GM23338 (cell line): ENCODE data around the gene CHST11. TPM values are rescaled to one million over a fixed set of nuclear protein-coding genes. Genes with fewer than 3 reads are reported as not detected.

Experiments
- ATAC-seq: fragments of 200-7000 bp; cut with Tn5 transposase; 3 replicates; pipeline ENCODE4 v1.9.1; 2020
- DNase-seq: peaks from one replicate; pipeline ENCODE4 v3.0.0-alpha.2; 2015; ENCODE audit warnings: low spot score
- H2AFZ ChIP-seq: fragments of 200-600 bp; sonication (generic); 2 replicates; pipeline ENCODE4 v1.8.0; 2016; ENCODE audit warnings: antibody characterized with exemption, mild to moderate bottlenecking, moderate library complexity
- H3F3A ChIP-seq: fragments of 200-600 bp; sonication (generic); replicated peaks from 2 replicates; pipeline ENCODE4 v1.8.0; 2017; ENCODE audit warnings: antibody characterized with exemption, mixed run types, low read depth
- H3K27ac ChIP-seq: fragments of 200-600 bp; sonication (generic); 2 replicates; pipeline ENCODE4 v1.6.1; 2016; ENCODE audit warnings: low read depth
- H3K27me3 ChIP-seq: fragments of 200-600 bp; sonication (generic); 2 replicates; pipeline ENCODE4 v1.8.0; 2016; ENCODE audit warnings: mild to moderate bottlenecking, mixed run types, moderate library complexity; ENCODE audit not compliant: insufficient read depth
- H3K36me3 ChIP-seq: fragments of 200-600 bp; sonication (generic); 2 replicates; pipeline ENCODE4 v1.8.0; 2016; ENCODE audit warnings: mild to moderate bottlenecking; ENCODE audit not compliant: insufficient read depth
- H3K4me1 ChIP-seq: fragments of 200-600 bp; sonication (generic); 2 replicates; pipeline ENCODE4 v1.8.0; 2016; ENCODE audit warnings: mild to moderate bottlenecking, moderate library complexity; ENCODE audit not compliant: insufficient read depth
- H3K4me2 ChIP-seq: fragments of 200-600 bp; sonication (generic); 2 replicates; pipeline ENCODE4 v1.7.1; 2017; ENCODE audit warnings: mixed run types
- H3K4me3 ChIP-seq: fragments of 200-600 bp; sonication (generic); 2 replicates; pipeline ENCODE4 v1.6.1; 2016; ENCODE audit warnings: mixed run types
- H3K79me2 ChIP-seq: fragments of 200-600 bp; sonication (generic); replicated peaks from 2 replicates; pipeline ENCODE4 v1.8.0; 2017; ENCODE audit warnings: mild to moderate bottlenecking; ENCODE audit not compliant: insufficient read depth
- H3K9me2 ChIP-seq: fragments of 200-600 bp; sonication (generic); 2 replicates; pipeline ENCODE4 v1.8.0; 2017; ENCODE audit not compliant: insufficient read depth
- H4K20me1 ChIP-seq: fragments of 200-600 bp; sonication (generic); replicated peaks from 2 replicates; pipeline ENCODE4 v1.8.0; 2017; ENCODE audit warnings: mild to moderate bottlenecking; ENCODE audit not compliant: insufficient read depth
- H3K27ac Mint-ChIP-seq: 2 replicates; pipeline ENCODE4 v1.8.0; 2020; ENCODE audit warnings: inconsistent platforms, mild to moderate bottlenecking, moderate library complexity, mixed read lengths
- H3K27me3 Mint-ChIP-seq: 3 replicates; pipeline ENCODE4 v1.8.0; 2022; ENCODE audit warnings: low read depth, mild to moderate bottlenecking, moderate library complexity, mixed read lengths, inconsistent platforms; ENCODE audit not compliant: insufficient read depth, poor library complexity
- H3K36me3 Mint-ChIP-seq: 3 replicates; pipeline ENCODE4 v1.8.0; 2021; ENCODE audit warnings: low read depth, mild to moderate bottlenecking, inconsistent platforms, moderate library complexity, mixed read lengths
- H3K4me1 Mint-ChIP-seq: 3 replicates; pipeline ENCODE4 v1.8.0; 2020; ENCODE audit warnings: mild to moderate bottlenecking, inconsistent platforms, mixed read lengths
- H3K4me3 Mint-ChIP-seq: 3 replicates; pipeline ENCODE4 v1.8.0; 2021; ENCODE audit warnings: moderate library complexity, mild to moderate bottlenecking, inconsistent platforms, mixed read lengths
- H3K9me3 Mint-ChIP-seq: 3 replicates; pipeline ENCODE4 v1.8.0; 2020; ENCODE audit warnings: moderate library complexity, mild to moderate bottlenecking, inconsistent platforms, mixed read lengths
- CREB1 ChIP-seq: fragments of 250-450 bp; sonication (Bioruptor Pico); IDR thresholded peaks from 2 replicates; pipeline ENCODE4 v1.5.0; 2020; ENCODE audit warnings: low read depth, mild to moderate bottlenecking, moderate library complexity
- CTCF ChIP-seq, 2 experiments: fragments of 200-600 bp in 1 of 2; sonication (generic) in 1 of 2; conservative IDR thresholded peaks; 2 replicates each; pipeline versions ENCODE4 v1.5.1 to v1.6.1; 2016 to 2017; ENCODE audit warnings: antibody characterized with exemption in 2 of 2, low read depth in 2 of 2, mild to moderate bottlenecking in 2 of 2, moderate library complexity in 1 of 2
- EZH2 ChIP-seq: fragments of 200-600 bp; sonication (generic); IDR thresholded peaks from one replicate; pipeline ENCODE4 v1.8.0; 2017; ENCODE audit warnings: antibody characterized with exemption, mild to moderate bottlenecking, low read depth; ENCODE audit not compliant: unreplicated experiment
- JUNB ChIP-seq: IDR thresholded peaks from one replicate; pipeline ENCODE4 v1.6.1; 2016; ENCODE audit warnings: antibody characterized with exemption; ENCODE audit not compliant: unreplicated experiment
- NANOG ChIP-seq: IDR thresholded peaks from 2 replicates; pipeline ENCODE4 v1.6.1; 2016; ENCODE audit warnings: antibody characterized with exemption, borderline replicate concordance
- POLR2AphosphoS5 ChIP-seq: IDR thresholded peaks from 2 replicates; pipeline ENCODE4 v1.6.1; 2016; ENCODE audit warnings: antibody characterized with exemption, low read depth
- REST ChIP-seq: IDR thresholded peaks from one replicate; pipeline ENCODE4 v1.6.1; 2018; ENCODE audit warnings: antibody characterized with exemption; ENCODE audit not compliant: unreplicated experiment
- STAT1 ChIP-seq: IDR thresholded peaks from one replicate; pipeline ENCODE4 v1.6.1; 2016; ENCODE audit warnings: antibody characterized with exemption; ENCODE audit not compliant: unreplicated experiment
- ZNF114 ChIP-seq: fragments of 250-450 bp; sonication (Bioruptor Pico); IDR thresholded peaks from 2 replicates; pipeline ENCODE4 v1.5.0; 2020; ENCODE audit warnings: mild to moderate bottlenecking, moderate library complexity
- ZNF331 ChIP-seq: fragments of 250-450 bp; sonication (Bioruptor Pico); IDR thresholded peaks from 2 replicates; pipeline ENCODE4 v1.5.0; 2020; ENCODE audit warnings: low read depth, mild to moderate bottlenecking, moderate library complexity
- polyA plus RNA-seq: library from polyadenylated mRNA; unstranded; fragments of >200 nt; fragmentation: Nextera tagmentation; extraction: Ambion mirVana; gene quantifications from 2 replicates; pipeline ENCODE4 v1.2.1, GENCODE V29; 2016
- total RNA-seq: library from RNA; depleted of rRNA; stranded (reverse); fragments of >200 nt; shearing (Covaris generic); gene quantifications from 2 replicates; pipeline ENCODE4 v1.2.3, GENCODE V29; 2014
- TF ChIP-seq, protein P1 (sequence below): fragments of 250-450 bp; sonication (Bioruptor Pico); IDR thresholded peaks from 2 replicates; pipeline ENCODE4 v1.5.0; 2020; ENCODE audit warnings: mild to moderate bottlenecking, moderate library complexity
- TF ChIP-seq, protein P2 (sequence below): IDR thresholded peaks from 2 replicates; pipeline ENCODE4 v1.6.1; 2016; ENCODE audit warnings: antibody characterized with exemption

Gene CHST11
- total and polyA plus RNA-seq, 2 experiments from 2014 or later = 7.7 to 25.7 TPM

DNA sequence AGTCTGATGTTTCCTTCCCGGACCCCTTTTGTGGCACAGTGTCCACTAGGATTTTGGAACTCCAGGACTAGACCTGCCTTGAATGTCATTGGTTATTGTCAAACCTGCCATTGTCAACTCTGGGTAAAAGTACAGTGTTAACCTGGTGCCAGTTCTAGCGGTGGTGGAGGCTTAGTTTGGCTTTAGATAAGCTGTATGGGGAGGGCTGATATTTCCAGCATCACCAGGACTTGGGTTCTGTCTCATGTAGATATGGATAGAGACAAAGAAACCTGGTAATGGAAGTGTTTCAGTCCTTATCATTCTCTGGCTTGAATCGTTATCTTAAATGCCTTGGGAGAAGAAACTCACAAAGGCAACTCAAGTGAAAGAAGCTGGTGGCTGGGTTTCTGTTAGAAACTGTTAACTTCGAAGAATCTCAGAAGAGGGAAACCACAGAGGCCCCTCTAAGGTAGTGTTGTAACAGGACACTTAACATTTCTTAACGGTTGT lies 10.6 kb downstream of the CHST11 start (continued):
- TF ChIP-seq STAT1 = no peak
- TF ChIP-seq EZH2 = no peak
- TF ChIP-seq NANOG = no peak
- no peak for TF ChIP-seq ZNF331 (CRISPR knock-in tag)
- no peak for TF ChIP-seq JUNB
- no peak for TF ChIP-seq ZNF114 (CRISPR knock-in tag)
- no peak for TF ChIP-seq CREB1 (CRISPR knock-in tag)
- no peak for TF ChIP-seq POLR2AphosphoS5

DNA sequence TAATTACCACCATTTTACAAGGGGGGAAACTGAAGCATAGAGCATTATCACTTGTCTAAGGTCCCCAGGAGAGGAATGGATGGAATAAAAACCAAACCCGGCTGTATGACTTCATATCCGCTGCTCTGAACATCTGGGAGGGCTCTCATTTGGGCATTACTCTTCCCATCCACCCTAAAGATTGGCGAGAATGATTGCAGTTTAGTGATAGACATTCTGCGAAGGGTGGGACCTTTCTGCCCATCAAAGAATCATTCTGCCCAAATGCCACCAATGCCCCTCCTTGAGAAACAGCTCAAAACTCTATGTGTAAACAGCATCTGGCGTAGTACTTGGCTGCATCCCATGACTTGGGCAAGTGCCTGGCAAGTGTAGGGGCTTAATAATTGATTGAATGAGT lies 11.6 kb downstream of the CHST11 start:
- Histone ChIP-seq H3K27me3 (no peaks in the 10 kb centered on the region), H3K4me3 (no peak overlapping the region), H3K9me2 (peaks cover 3% of the 10 kb centered on the region; the same call in 1 of the 2 replicates), H3F3A (no peaks in the 10 kb centered on the region), H3K27ac (no peak overlapping the region), H3K4me1 (peaks cover 15% of the 10 kb centered on the region), H4K20me1 (peaks cover 27% of the 10 kb centered on the region), H3K36me3 (no peaks in the 10 kb centered on the region), H3K4me2 (no peak overlapping the region), H2AFZ (no peak overlapping the region), H3K79me2 (peaks cover 35% of the 10 kb centered on the region)
- no peaks in the 10 kb centered on the region for H3K9me3 Mint-ChIP-seq
- H3K27ac Mint-ChIP-seq = no peak overlapping the region
- H3K27me3 Mint-ChIP-seq = peaks cover 8% of the 10 kb centered on the region
- ATAC-seq (no peak), DNase-seq (no peak)
- H3K4me1 Mint-ChIP-seq = peaks cover 23% of the 10 kb centered on the region
- H3K36me3 Mint-ChIP-seq = no peaks in the 10 kb centered on the region
- no peak overlapping the region for H3K4me3 Mint-ChIP-seq
- no peak for TF ChIP-seq ZNF114 (CRISPR knock-in tag)
- no peak for TF ChIP-seq EZH2
- TF ChIP-seq NANOG = no peak
- TF ChIP-seq STAT1 = no peak
- TF ChIP-seq, protein P1, sequence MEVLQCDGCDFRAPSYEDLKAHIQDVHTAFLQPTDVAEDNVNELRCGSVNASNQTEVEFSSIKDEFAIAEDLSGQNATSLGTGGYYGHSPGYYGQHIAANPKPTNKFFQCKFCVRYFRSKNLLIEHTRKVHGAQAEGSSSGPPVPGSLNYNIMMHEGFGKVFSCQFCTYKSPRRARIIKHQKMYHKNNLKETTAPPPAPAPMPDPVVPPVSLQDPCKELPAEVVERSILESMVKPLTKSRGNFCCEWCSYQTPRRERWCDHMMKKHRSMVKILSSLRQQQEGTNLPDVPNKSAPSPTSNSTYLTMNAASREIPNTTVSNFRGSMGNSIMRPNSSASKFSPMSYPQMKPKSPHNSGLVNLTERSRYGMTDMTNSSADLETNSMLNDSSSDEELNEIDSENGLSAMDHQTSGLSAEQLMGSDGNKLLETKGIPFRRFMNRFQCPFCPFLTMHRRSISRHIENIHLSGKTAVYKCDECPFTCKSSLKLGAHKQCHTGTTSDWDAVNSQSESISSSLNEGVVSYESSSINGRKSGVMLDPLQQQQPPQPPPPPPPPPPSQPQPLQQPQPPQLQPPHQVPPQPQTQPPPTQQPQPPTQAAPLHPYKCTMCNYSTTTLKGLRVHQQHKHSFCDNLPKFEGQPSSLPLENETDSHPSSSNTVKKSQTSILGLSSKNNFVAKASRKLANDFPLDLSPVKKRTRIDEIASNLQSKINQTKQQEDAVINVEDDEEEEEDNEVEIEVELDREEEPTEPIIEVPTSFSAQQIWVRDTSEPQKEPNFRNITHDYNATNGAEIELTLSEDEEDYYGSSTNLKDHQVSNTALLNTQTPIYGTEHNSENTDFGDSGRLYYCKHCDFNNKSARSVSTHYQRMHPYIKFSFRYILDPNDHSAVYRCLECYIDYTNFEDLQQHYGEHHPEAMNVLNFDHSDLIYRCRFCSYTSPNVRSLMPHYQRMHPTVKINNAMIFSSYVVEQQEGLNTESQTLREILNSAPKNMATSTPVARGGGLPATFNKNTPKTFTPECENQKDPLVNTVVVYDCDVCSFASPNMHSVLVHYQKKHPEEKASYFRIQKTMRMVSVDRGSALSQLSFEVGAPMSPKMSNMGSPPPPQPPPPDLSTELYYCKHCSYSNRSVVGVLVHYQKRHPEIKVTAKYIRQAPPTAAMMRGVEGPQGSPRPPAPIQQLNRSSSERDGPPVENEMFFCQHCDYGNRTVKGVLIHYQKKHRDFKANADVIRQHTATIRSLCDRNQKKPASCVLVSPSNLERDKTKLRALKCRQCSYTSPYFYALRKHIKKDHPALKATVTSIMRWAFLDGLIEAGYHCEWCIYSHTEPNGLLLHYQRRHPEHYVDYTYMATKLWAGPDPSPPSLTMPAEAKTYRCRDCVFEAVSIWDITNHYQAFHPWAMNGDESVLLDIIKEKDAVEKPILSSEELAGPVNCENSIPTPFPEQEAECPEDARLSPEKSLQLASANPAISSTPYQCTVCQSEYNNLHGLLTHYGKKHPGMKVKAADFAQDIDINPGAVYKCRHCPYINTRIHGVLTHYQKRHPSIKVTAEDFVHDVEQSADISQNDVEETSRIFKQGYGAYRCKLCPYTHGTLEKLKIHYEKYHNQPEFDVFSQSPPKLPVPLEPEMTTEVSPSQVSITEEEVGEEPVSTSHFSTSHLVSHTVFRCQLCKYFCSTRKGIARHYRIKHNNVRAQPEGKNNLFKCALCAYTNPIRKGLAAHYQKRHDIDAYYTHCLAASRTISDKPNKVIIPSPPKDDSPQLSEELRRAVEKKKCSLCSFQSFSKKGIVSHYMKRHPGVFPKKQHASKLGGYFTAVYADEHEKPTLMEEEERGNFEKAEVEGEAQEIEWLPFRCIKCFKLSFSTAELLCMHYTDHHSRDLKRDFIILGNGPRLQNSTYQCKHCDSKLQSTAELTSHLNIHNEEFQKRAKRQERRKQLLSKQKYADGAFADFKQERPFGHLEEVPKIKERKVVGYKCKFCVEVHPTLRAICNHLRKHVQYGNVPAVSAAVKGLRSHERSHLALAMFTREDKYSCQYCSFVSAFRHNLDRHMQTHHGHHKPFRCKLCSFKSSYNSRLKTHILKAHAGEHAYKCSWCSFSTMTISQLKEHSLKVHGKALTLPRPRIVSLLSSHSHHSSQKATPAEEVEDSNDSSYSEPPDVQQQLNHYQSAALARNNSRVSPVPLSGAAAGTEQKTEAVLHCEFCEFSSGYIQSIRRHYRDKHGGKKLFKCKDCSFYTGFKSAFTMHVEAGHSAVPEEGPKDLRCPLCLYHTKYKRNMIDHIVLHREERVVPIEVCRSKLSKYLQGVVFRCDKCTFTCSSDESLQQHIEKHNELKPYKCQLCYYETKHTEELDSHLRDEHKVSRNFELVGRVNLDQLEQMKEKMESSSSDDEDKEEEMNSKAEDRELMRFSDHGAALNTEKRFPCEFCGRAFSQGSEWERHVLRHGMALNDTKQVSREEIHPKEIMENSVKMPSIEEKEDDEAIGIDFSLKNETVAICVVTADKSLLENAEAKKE (CRISPR knock-in tag) = no peak
- TF ChIP-seq POLR2AphosphoS5 = no peak
- no peak for TF ChIP-seq CTCF (conservative IDR thresholded peaks at IDR 0.05; ENCODE audit: low read depth in 2 of 2)
- TF ChIP-seq, protein P2, sequence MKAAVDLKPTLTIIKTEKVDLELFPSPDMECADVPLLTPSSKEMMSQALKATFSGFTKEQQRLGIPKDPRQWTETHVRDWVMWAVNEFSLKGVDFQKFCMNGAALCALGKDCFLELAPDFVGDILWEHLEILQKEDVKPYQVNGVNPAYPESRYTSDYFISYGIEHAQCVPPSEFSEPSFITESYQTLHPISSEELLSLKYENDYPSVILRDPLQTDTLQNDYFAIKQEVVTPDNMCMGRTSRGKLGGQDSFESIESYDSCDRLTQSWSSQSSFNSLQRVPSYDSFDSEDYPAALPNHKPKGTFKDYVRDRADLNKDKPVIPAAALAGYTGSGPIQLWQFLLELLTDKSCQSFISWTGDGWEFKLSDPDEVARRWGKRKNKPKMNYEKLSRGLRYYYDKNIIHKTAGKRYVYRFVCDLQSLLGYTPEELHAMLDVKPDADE = no peak
- no peak for TF ChIP-seq JUNB
- no peak for TF ChIP-seq ZNF331 (CRISPR knock-in tag)
- no peak for TF ChIP-seq REST
- TF ChIP-seq CREB1 (CRISPR knock-in tag) = no peak
